Cardiac fibroblast (primary cell): ENCODE results near the gene RPL12.

Experiments
- DNase-seq, 2 donors: peaks; one replicate each; pipeline versions ENCODE4 v3.0.0 to v3.0.0-alpha.2; 2010; ENCODE audit warnings: low read depth in 2 of 2
- H3K4me3 ChIP-seq, 2 donors: replicated peaks in 1 of 2; 1 replicate in 1 of 2; 2 replicates in 1 of 2; pipeline ENCODE4 v1.5.1; 2011; ENCODE audit warnings: low read depth in 2 of 2, low read length in 2 of 2, mild to moderate bottlenecking in 2 of 2, moderate library complexity in 1 of 2
- CTCF ChIP-seq: IDR thresholded peaks from one replicate; pipeline ENCODE4 v1.5.1; 2011; ENCODE audit warnings: low read depth, mild to moderate bottlenecking, low read length, inconsistent platforms

The RPL12 gene

GRCh38 chr9:127444921-127445850 lies 6.0 kb downstream of the RPL12 start:
- TF ChIP-seq CTCF: no peak
- DNase-seq: peak; percentile 45 to 52
- no peak overlapping the region for H3K4me3 ChIP-seq

- TF ChIP-seq CTCF: no peak
- peak in 1 of 2 donors; percentile 21 for DNase-seq
- no peak overlapping the region for H3K4me3 ChIP-seq
These were observed 6.8 kb downstream of the RPL12 start for GRCh38 chr9:127444283-127444920.

- no peak for TF ChIP-seq CTCF
- no peak overlapping the region for H3K4me3 ChIP-seq
- DNase-seq: no peak
These were observed 12.8 kb downstream of the RPL12 start for GRCh38 chr9:127438394-127438793.

- no peak for TF ChIP-seq CTCF
- no peak for DNase-seq
- no peak overlapping the region for H3K4me3 ChIP-seq
These were observed 13.5 kb downstream of the RPL12 start for GRCh38 chr9:127437497-127438264.

GRCh38 chr9:127430415-127430814 lies 20.8 kb downstream of the RPL12 start:
- TF ChIP-seq CTCF: no peak
- no peak for DNase-seq
- H3K4me3 ChIP-seq: no peak overlapping the region

GRCh38 chr9:127428348-127428747 lies 22.9 kb downstream of the RPL12 start:
- TF ChIP-seq CTCF: no peak
- no peak for DNase-seq
- no peak overlapping the region for H3K4me3 ChIP-seq
